Panc1 (cell line): ENCODE data around the gene RASGEF1C.
"Not testable (repeated sequence)": the region's sequence is repeated elsewhere in the genome, so short reads cannot be mapped to it uniquely, and the experiment has no call there.

Experiments used
- SIN3A ChIP-seq: IDR thresholded peaks from 2 replicates; pipeline ENCODE4 v1.6.1; 2012; ENCODE audit warnings: low read depth, mild to moderate bottlenecking, low read length, moderate library complexity, borderline replicate concordance; ENCODE audit not compliant: insufficient read depth
- TCF7L2 ChIP-seq: IDR thresholded peaks from 2 replicates; pipeline ENCODE4 v1.6.1; 2011; ENCODE audit warnings: mild to moderate bottlenecking, low read depth, low read length, inconsistent platforms
- TF ChIP-seq, protein P1 (sequence below): fragments of 450-650 bp; IDR thresholded peaks from 2 replicates; pipeline ENCODE4 v1.5.1; 2017; ENCODE audit warnings: mild to moderate bottlenecking

DNA sequence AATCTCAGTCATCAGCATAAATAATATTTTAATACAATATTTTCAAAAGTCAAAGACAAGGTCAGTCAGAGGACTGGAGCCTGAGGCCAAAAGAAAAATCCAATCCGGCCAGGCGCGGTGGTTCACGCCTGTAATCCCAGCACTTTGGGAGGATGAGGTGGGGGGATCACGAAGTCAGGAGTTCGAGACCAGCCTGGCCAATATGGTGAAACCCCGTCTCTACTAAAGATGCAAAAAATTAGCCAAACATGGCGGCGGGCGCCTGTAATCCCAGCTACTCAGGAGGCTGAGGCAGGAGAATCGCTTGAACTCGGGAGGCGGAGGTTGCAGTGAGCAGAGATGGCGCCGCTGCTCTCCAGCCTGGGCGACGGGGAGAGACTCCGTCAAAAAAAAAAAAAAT, 119.4 kb downstream of the RASGEF1C start:
- TF ChIP-seq SIN3A, TCF7L2: not testable (repeated sequence)
- TF ChIP-seq, protein P1, sequence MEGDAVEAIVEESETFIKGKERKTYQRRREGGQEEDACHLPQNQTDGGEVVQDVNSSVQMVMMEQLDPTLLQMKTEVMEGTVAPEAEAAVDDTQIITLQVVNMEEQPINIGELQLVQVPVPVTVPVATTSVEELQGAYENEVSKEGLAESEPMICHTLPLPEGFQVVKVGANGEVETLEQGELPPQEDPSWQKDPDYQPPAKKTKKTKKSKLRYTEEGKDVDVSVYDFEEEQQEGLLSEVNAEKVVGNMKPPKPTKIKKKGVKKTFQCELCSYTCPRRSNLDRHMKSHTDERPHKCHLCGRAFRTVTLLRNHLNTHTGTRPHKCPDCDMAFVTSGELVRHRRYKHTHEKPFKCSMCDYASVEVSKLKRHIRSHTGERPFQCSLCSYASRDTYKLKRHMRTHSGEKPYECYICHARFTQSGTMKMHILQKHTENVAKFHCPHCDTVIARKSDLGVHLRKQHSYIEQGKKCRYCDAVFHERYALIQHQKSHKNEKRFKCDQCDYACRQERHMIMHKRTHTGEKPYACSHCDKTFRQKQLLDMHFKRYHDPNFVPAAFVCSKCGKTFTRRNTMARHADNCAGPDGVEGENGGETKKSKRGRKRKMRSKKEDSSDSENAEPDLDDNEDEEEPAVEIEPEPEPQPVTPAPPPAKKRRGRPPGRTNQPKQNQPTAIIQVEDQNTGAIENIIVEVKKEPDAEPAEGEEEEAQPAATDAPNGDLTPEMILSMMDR: not testable (repeated sequence)
